ENCODE results near the gene CMIP. TPM values are rescaled to one million over a fixed set of nuclear protein-coding genes. Genes with fewer than 3 reads are reported as not detected.

Gene CMIP
- total and polyA plus RNA-seq, 10 of the 15 experiments (the other 5 are each of a cell fraction or from before 2014, with no cell fraction given): 1.2 to 43.2 (median 4.4) TPM

- TF ChIP-seq BCLAF1 (IDR thresholded peaks at IDR 0.05) (no peak), NFXL1 (IDR thresholded peaks at IDR 0.05; ENCODE audit: borderline replicate concordance) (no peak), TCF7 (IDR thresholded peaks at IDR 0.05; ENCODE audit: borderline replicate concordance) (no peak), HDAC6 (IDR thresholded peaks at IDR 0.05; ENCODE audit: unreplicated experiment) (no peak), PKNOX1 (IDR thresholded peaks at IDR 0.05) (no peak), RELA (IDR thresholded peaks at IDR 0.05; ENCODE audit: borderline replicate concordance, partially characterized antibody) (no peak), ZBTB11 (CRISPR knock-in tag; IDR thresholded peaks at IDR 0.05) (no peak), FOXM1 (IDR thresholded peaks at IDR 0.05; ENCODE audit: low read depth, low read length) (no peak), ZBTB40 (IDR thresholded peaks at IDR 0.05; ENCODE audit: borderline replicate concordance) (no peak), ZZZ3 (IDR thresholded peaks at IDR 0.05; ENCODE audit: control insufficient read depth, insufficient read length, low read depth) (no peak), EP300 (IDR thresholded peaks at IDR 0.05; ENCODE audit: borderline replicate concordance in 1 of 2, control insufficient read depth in 1 of 2, low read depth in 2 of 2, low read length in 2 of 2) (no peak), POU2F2 (IDR thresholded peaks at IDR 0.05; ENCODE audit: borderline replicate concordance, low read depth, low read length) (no peak), SMAD1 (IDR thresholded peaks at IDR 0.05; ENCODE audit: low read depth, partially characterized antibody) (no peak), GABPA (IDR thresholded peaks at IDR 0.05; ENCODE audit: low read depth) (no peak), SREBF2 (IDR thresholded peaks at IDR 0.05; ENCODE audit: low read length) (no peak), SIX5 (IDR thresholded peaks at IDR 0.05; ENCODE audit: low read depth, low read length, severe bottlenecking) (no peak), PBX3 (IDR thresholded peaks at IDR 0.05; ENCODE audit: insufficient replicate concordance, low read depth, low read length) (no peak), ZNF24 (IDR thresholded peaks at IDR 0.05) (no peak)
Observed at GRCh38 chr16:81740169-81740568, 295.6 kb downstream of the CMIP start (continued).

Measured in GM12878 (cell line).